Trophoblast cell (in vitro differentiated cells and primary cell): Measurements from ENCODE around the gene DGKB.

Source experiments
- DNase-seq, 2 donors: peaks; one replicate each; pipeline ENCODE4 v3.0.0-alpha.2; 2016
- H2AFZ ChIP-seq: 2 replicates; pipeline ENCODE4 v1.6.1; 2013; ENCODE audit warnings: low read length, moderate library complexity, mild to moderate bottlenecking; ENCODE audit not compliant: insufficient read depth, poor library complexity
- H2AK5ac ChIP-seq: 2 replicates; pipeline ENCODE4 v1.6.1; 2013; ENCODE audit warnings: mild to moderate bottlenecking, low read length
- H2BK120ac ChIP-seq: 2 replicates; pipeline ENCODE4 v1.6.1; 2013; ENCODE audit warnings: low read length, mild to moderate bottlenecking, moderate library complexity; ENCODE audit not compliant: insufficient read depth, poor library complexity
- H2BK12ac ChIP-seq: 2 replicates; pipeline ENCODE4 v1.6.1; 2013; ENCODE audit warnings: mild to moderate bottlenecking, low read length, moderate library complexity
- H2BK5ac ChIP-seq: 2 replicates; pipeline ENCODE4 v1.6.1; 2013; ENCODE audit warnings: low read length, low read depth, moderate library complexity, mild to moderate bottlenecking; ENCODE audit not compliant: poor library complexity
- H3K14ac ChIP-seq: 2 replicates; pipeline ENCODE4 v1.6.1; 2013; ENCODE audit warnings: mild to moderate bottlenecking, low read length
- H3K18ac ChIP-seq: 2 replicates; pipeline ENCODE4 v1.6.1; 2013; ENCODE audit warnings: mild to moderate bottlenecking, low read length
- H3K23ac ChIP-seq: 2 replicates; pipeline ENCODE4 v1.6.1; 2013; ENCODE audit warnings: low read length
- H3K27ac ChIP-seq: 2 replicates; pipeline ENCODE4 v1.5.1; 2013; ENCODE audit warnings: low read depth, mild to moderate bottlenecking, inconsistent platforms, low read length, moderate library complexity
- H3K27me3 ChIP-seq: 2 replicates; pipeline ENCODE4 v1.6.1; 2013; ENCODE audit warnings: inconsistent platforms, mild to moderate bottlenecking, low read length, moderate library complexity; ENCODE audit not compliant: insufficient read depth
- H3K36me3 ChIP-seq, 2 experiments: 1 replicate in 1 of 2; 2 replicates in 1 of 2; pipeline ENCODE4 v1.6.1; 2013; ENCODE audit warnings: low read length in 2 of 2, mild to moderate bottlenecking in 2 of 2, moderate library complexity in 1 of 2; ENCODE audit not compliant: insufficient read depth in 2 of 2, control insufficient read depth in 1 of 2
- H3K4ac ChIP-seq: 2 replicates; pipeline ENCODE4 v1.6.1; 2013; ENCODE audit warnings: low read depth, mild to moderate bottlenecking, low read length, moderate library complexity
- H3K4me1 ChIP-seq, 2 experiments: 1 replicate in 1 of 2; 2 replicates in 1 of 2; pipeline ENCODE4 v1.6.1; 2013; ENCODE audit warnings: low read length in 2 of 2, mild to moderate bottlenecking in 2 of 2, moderate library complexity in 1 of 2; ENCODE audit not compliant: insufficient read depth in 2 of 2, control insufficient read depth in 1 of 2
- H3K4me2 ChIP-seq: 2 replicates; pipeline ENCODE4 v1.6.1; 2013; ENCODE audit warnings: inconsistent platforms, mild to moderate bottlenecking, low read length, moderate library complexity
- H3K4me3 ChIP-seq: 2 replicates; pipeline ENCODE4 v1.5.1; 2013; ENCODE audit warnings: mild to moderate bottlenecking, low read depth, low read length, inconsistent platforms
- H3K79me1 ChIP-seq: one replicate; pipeline ENCODE4 v1.6.1; 2013; ENCODE audit warnings: low read length
- H3K79me2 ChIP-seq: 2 replicates; pipeline ENCODE4 v1.6.1; 2013; ENCODE audit warnings: low read length, mild to moderate bottlenecking; ENCODE audit not compliant: control insufficient read depth, insufficient read depth, poor library complexity
- H3K9ac ChIP-seq: 2 replicates; pipeline ENCODE4 v1.6.1; 2013; ENCODE audit warnings: mild to moderate bottlenecking, low read length
- H3K9me3 ChIP-seq: 2 replicates; pipeline ENCODE4 v1.6.1; 2013; ENCODE audit warnings: low read depth, mild to moderate bottlenecking, control low read depth, inconsistent platforms, low read length; ENCODE audit not compliant: insufficient read depth
- H4K12ac ChIP-seq: 2 replicates; pipeline ENCODE4 v1.6.1; 2013; ENCODE audit warnings: low read depth, mild to moderate bottlenecking, low read length, moderate library complexity
- H4K8ac ChIP-seq: 2 replicates; pipeline ENCODE4 v1.6.1; 2013; ENCODE audit warnings: low read depth, mild to moderate bottlenecking, low read length, moderate library complexity
- H4K91ac ChIP-seq: one replicate; pipeline ENCODE4 v1.6.1; 2013; ENCODE audit warnings: low read depth, mild to moderate bottlenecking, low read length, moderate library complexity
- WGBS: extraction: QIAGEN DNeasy Blood & Tissue Kit; methylation state at CpG from one replicate; pipeline ENCODE4 v1.1.7; 2013; ENCODE audit warnings: missing lambda C conversion rate; ENCODE audit not compliant: insufficient read length, insufficient coverage; ENCODE audit errors: extremely low coverage; 5-methylcytosine and 5-hydroxymethylcytosine counted together

The DGKB gene

DNA sequence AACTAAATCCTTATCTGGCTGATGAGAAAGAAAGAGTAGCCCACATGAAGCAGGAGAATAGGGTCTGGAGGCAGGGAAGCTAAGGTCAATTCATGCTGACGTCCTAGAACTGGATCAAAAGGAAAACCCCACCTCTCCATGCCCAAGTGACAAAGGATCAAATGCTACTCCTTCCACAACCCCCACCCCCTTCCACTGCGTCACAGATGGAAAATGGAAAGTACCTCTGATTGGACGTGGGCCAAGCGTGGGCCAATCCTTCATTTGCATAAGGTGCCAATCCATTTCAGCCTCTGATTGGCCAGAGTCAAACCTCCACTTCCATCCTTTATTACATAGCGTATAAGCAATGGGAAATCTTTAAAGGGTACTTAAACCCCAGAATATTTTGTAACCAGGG is 481.8 kb downstream of the DGKB start:
- no peak overlapping the region for H3K9ac ChIP-seq
- no peak overlapping the region for H3K23ac ChIP-seq
- H2BK12ac ChIP-seq, result no peak overlapping the region
- no peak overlapping the region for H4K8ac ChIP-seq
- no peak overlapping the region for H3K27ac ChIP-seq
- H3K4me2 ChIP-seq, result no peak overlapping the region
- no peak overlapping the region for H3K4me3 ChIP-seq
- H3K18ac ChIP-seq, result no peak overlapping the region
- no peaks in the 10 kb centered on the region for H3K4me1 ChIP-seq
- no peak overlapping the region for H2BK120ac ChIP-seq
- no peak overlapping the region for H2BK5ac ChIP-seq
- no peaks in the 10 kb centered on the region for H3K36me3 ChIP-seq
- no peaks in the 10 kb centered on the region for H3K27me3 ChIP-seq
- H3K4ac ChIP-seq, result no peak overlapping the region
- H4K12ac ChIP-seq, result no peak overlapping the region
- H3K9me3 ChIP-seq, result no peaks in the 10 kb centered on the region
- H3K14ac ChIP-seq, result no peak overlapping the region
- no peak overlapping the region for H2AK5ac ChIP-seq
- H4K91ac ChIP-seq, result no peak overlapping the region
- WGBS, result no CpG with 5 or more reads among the region's 5 CpGs
- H2AFZ ChIP-seq, result no peak overlapping the region
- no peaks in the 10 kb centered on the region for H3K79me1 ChIP-seq
- DNase-seq, result no peak
- H3K79me2 ChIP-seq, result no peaks in the 10 kb centered on the region

DNA sequence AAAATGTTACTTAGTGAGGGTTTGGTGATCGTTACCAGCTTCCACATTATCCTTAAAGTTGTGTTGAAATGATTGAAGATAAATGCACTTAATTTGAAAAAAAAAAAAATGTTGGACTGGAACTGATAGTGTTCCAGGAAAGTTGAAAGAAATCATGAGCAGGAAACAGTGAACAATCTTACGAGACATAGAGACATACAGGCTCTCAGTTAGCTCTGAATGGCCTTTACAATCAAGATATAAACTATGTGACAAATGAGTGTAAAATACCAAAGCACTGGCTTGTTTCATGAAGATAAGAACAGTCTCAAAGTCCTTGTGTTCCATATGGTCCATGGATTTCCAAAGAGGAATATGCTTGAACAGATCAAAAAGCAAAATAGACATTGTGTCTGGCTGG is 483.0 kb downstream of the DGKB start:
- H4K91ac ChIP-seq, result no peak overlapping the region
- no peak overlapping the region for H2BK5ac ChIP-seq
- no peaks in the 10 kb centered on the region for H3K79me2 ChIP-seq
- H3K9ac ChIP-seq, result no peak overlapping the region
- H3K18ac ChIP-seq, result no peak overlapping the region
- no peak overlapping the region for H3K4ac ChIP-seq
- H3K36me3 ChIP-seq, result no peaks in the 10 kb centered on the region
- H3K4me2 ChIP-seq, result no peak overlapping the region
- H3K27me3 ChIP-seq, result no peaks in the 10 kb centered on the region
- no peak overlapping the region for H3K14ac ChIP-seq
- H4K12ac ChIP-seq, result no peak overlapping the region
- no peak overlapping the region for H2BK12ac ChIP-seq
- H2AFZ ChIP-seq, result no peak overlapping the region
- no peak overlapping the region for H4K8ac ChIP-seq
- no peaks in the 10 kb centered on the region for H3K9me3 ChIP-seq
- no peak overlapping the region for H3K4me3 ChIP-seq
- WGBS, result no CpG with 5 or more reads among the region's 2 CpGs
- H3K79me1 ChIP-seq, result no peaks in the 10 kb centered on the region
- no peak overlapping the region for H2AK5ac ChIP-seq
- no peak for DNase-seq
- H2BK120ac ChIP-seq, result no peak overlapping the region
- no peak overlapping the region for H3K27ac ChIP-seq
- H3K4me1 ChIP-seq, result no peaks in the 10 kb centered on the region
- H3K23ac ChIP-seq, result no peak overlapping the region

DNA sequence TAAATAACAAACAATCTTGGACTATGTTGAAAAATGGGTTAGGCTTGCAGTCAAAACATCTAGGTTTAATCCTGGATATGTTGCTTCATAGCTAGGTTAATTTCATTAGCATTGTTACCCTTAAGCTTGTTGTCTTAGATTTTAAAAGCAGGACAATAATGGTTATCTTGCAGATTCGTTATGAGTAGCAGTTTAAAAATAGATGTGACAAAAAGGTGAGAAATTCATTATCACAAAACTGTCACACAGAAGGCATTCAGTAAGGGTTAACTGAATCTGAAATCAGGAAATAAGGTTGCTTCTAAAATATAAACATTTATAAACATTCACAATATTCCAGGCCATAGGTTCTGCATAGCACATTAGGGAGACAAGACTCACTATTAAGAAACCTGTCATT is 483.9 kb downstream of the DGKB start:
- H3K23ac ChIP-seq, result no peak overlapping the region
- H3K4me3 ChIP-seq, result no peak overlapping the region
- no peaks in the 10 kb centered on the region for H3K4me1 ChIP-seq
- no peak overlapping the region for H2BK120ac ChIP-seq
- no peak overlapping the region for H3K4ac ChIP-seq
- no peak overlapping the region for H3K27ac ChIP-seq
- no peaks in the 10 kb centered on the region for H3K27me3 ChIP-seq
- H2AK5ac ChIP-seq, result no peak overlapping the region
- H3K79me1 ChIP-seq, result no peaks in the 10 kb centered on the region
- WGBS, result no CpG with 5 or more reads among the region's 1 CpG
- H3K14ac ChIP-seq, result no peak overlapping the region
- H4K91ac ChIP-seq, result no peak overlapping the region
- no peaks in the 10 kb centered on the region for H3K9me3 ChIP-seq
- H4K8ac ChIP-seq, result no peak overlapping the region
- H2BK12ac ChIP-seq, result no peak overlapping the region
- H3K36me3 ChIP-seq, result no peaks in the 10 kb centered on the region
- no peak overlapping the region for H3K4me2 ChIP-seq
- no peaks in the 10 kb centered on the region for H3K79me2 ChIP-seq
- H4K12ac ChIP-seq, result no peak overlapping the region
- no peak overlapping the region for H2AFZ ChIP-seq
- no peak overlapping the region for H2BK5ac ChIP-seq
- H3K9ac ChIP-seq, result no peak overlapping the region
- no peak overlapping the region for H3K18ac ChIP-seq
- no peak for DNase-seq

- Histone ChIP-seq H2BK12ac (no peak overlapping the region), H3K4me3 (no peak overlapping the region), H2BK5ac (no peak overlapping the region), H3K23ac (no peak overlapping the region), H3K27ac (no peak overlapping the region), H3K4me1 (no peaks in the 10 kb centered on the region), H3K4me2 (no peak overlapping the region), H3K36me3 (no peaks in the 10 kb centered on the region), H3K14ac (no peak overlapping the region), H4K12ac (no peak overlapping the region), H3K9ac (no peak overlapping the region), H3K9me3 (no peaks in the 10 kb centered on the region), H3K18ac (no peak overlapping the region), H3K79me1 (no peaks in the 10 kb centered on the region), H3K79me2 (no peaks in the 10 kb centered on the region), H3K27me3 (no peaks in the 10 kb centered on the region), H4K91ac (no peak overlapping the region), H2AK5ac (no peak overlapping the region), H2AFZ (no peak overlapping the region), H2BK120ac (no peak overlapping the region), H4K8ac (no peak overlapping the region), H3K4ac (no peak overlapping the region)
- DNase-seq, result no peak
- no CpG with 5 or more reads among the region's 3 CpGs for WGBS
These were observed 488.1 kb downstream of the DGKB start for GRCh38 chr7:14414274-14414986.
